Measurements from ENCODE around the gene DYSF. TPM values are rescaled to one million over a fixed set of nuclear protein-coding genes. Genes with fewer than 3 reads are reported as not detected.

The DYSF gene
- total RNA-seq, 8 experiments from 2014 or later = 0.33 to 14.7 (median 0.83) TPM

DNA sequence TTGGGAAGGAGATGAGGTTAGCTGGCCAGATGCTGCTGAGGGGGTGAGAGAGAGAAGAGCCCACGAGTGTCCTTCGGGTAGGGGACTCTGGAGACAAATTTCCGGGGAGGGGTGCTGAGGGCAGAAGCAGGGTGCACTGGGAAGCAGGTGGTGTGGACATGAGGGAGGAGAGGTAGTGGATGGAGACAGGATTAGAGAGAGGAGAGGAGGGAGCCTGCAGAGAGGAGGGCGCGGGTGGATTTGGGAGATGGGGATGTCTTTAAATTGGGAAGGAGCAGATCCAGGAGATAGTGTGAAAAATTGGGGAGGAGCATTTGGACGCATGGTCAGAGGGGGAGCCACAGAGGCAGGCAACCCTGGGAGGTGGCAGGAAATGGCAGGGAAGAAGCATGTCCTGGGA is 154.7 kb downstream of the DYSF start:
- WGBS, 10 experiments = 71 to 95% (median 82%) methylated on average over 2 to 6 of the region's 6 CpGs; no CpG with 5 or more reads in 4 of the 10 experiments
- Histone ChIP-seq H3K4me3 (no peak overlapping the region), H3K27ac (no peak overlapping the region), H3K4me1 (replicated peaks in 1 of 2) (peaks cover 0 to 14% of the 10 kb centered on the region in 2 donors)
- ATAC-seq (replicated peaks in 6 of 8) = no peak
- in situ Hi-C loops (cut with MboI; ENCODE audit: low pct_unique_long_range_greater_than_20kb in 2 of 9, low sequenced_read_pairs in 9 of 9, unreplicated experiment in 9 of 9) = loop anchor here in 1 of 9 experiments (25.0 kb wide), 2 partner anchors 179 to 554 kb away; no protein-coding TSS in a partner anchor

GRCh38 chr2:71608441-71608840 is 155.1 kb downstream of the DYSF start:
- H3K4me3 ChIP-seq = no peak overlapping the region
- H3K4me1 ChIP-seq (replicated peaks in 1 of 2) = peaks cover 0 to 14% of the 10 kb centered on the region in 2 donors
- in situ Hi-C loops (cut with MboI; ENCODE audit: low pct_unique_long_range_greater_than_20kb in 2 of 9, low sequenced_read_pairs in 9 of 9, unreplicated experiment in 9 of 9) = loop anchor here in 1 of 9 experiments (25.0 kb wide), 2 partner anchors 179 to 554 kb away; no protein-coding TSS in a partner anchor
- WGBS, 10 experiments = 40 to 100% (median 67%) methylated on average over 1 to 8 of the region's 12 CpGs; no CpG with 5 or more reads in 3 of the 10 experiments
- no peak overlapping the region for H3K27ac ChIP-seq
- no peak for ATAC-seq (replicated peaks in 6 of 8)

DNA sequence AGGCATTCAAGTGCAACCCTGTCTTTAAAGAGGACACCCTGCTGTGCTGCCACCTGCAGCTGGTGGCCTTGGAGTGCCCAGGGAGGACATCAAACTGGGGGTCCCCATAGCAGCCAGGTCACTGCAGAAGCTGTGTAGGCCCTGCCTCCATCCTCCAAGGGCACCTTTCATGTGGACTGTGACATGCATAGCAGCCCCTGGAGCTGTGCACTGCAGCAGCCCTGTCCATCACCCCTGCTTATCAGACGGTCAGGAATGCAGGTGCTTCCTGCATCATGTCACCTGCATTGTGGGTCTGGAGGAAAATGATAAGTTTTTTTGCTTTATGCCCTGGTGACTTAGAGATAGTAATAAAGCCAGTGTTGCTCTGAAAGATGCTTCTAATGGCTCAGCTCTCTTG is 155.7 kb downstream of the DYSF start:
- Histone ChIP-seq H3K4me1 (replicated peaks in 1 of 2) (peaks cover 0 to 14% of the 10 kb centered on the region in 2 donors), H3K4me3 (no peak overlapping the region), H3K27ac (no peak overlapping the region)
- in situ Hi-C loops (cut with MboI; ENCODE audit: low pct_unique_long_range_greater_than_20kb in 2 of 9, low sequenced_read_pairs in 9 of 9, unreplicated experiment in 9 of 9) = loop anchor here in 1 of 9 experiments (25.0 kb wide), 2 partner anchors 178 to 553 kb away; no protein-coding TSS in a partner anchor
- 17% methylated on average over 1 of the region's 1 CpG; no CpG with 5 or more reads in 9 of the 10 experiments for WGBS, 10 experiments
- ATAC-seq (replicated peaks in 6 of 8) = no peak

DNA sequence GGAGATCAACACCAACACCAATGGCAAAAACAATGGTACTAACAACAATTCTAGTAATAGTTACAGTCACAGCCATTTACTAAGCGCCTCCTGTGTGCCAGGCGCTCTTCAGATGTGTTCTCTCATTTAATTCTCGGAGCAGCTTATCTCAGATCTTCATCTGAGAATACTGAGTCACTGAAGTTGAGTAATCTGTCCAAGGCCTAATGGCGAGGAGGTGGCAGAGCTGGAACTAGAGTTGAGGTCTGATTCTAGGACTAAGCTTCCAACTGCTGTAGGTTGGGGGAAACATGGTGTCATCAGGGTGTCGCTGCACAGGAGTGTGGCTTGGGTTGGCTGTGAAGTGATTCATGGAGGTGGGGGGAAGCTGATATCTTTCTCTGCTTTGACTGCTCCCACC is 156.1 kb downstream of the DYSF start:
- 87 to 96% (median 92%) methylated on average over 2 to 5 of the region's 5 CpGs; no CpG with 5 or more reads in 5 of the 10 experiments for whole genome bisulfite sequencing, 10 experiments
- Histone ChIP-seq H3K4me3 (no peak overlapping the region), H3K27ac (no peak overlapping the region), H3K4me1 (replicated peaks in 1 of 2) (peaks cover 0 to 14% of the 10 kb centered on the region in 2 donors)
- in situ Hi-C loops (cut with MboI; ENCODE audit: low pct_unique_long_range_greater_than_20kb in 2 of 9, low sequenced_read_pairs in 9 of 9, unreplicated experiment in 9 of 9) = loop anchor here in 1 of 9 experiments (25.0 kb wide), 2 partner anchors 178 to 553 kb away; no protein-coding TSS in a partner anchor
- ATAC-seq (replicated peaks in 6 of 8) = no peak

GRCh38 chr2:71609958-71610357 is 156.6 kb downstream of the DYSF start:
- in situ Hi-C loops (cut with MboI; ENCODE audit: low pct_unique_long_range_greater_than_20kb in 2 of 9, low sequenced_read_pairs in 9 of 9, unreplicated experiment in 9 of 9) = loop anchor here in 1 of 9 experiments (25.0 kb wide), 2 partner anchors 177 to 552 kb away; no protein-coding TSS in a partner anchor

DNA sequence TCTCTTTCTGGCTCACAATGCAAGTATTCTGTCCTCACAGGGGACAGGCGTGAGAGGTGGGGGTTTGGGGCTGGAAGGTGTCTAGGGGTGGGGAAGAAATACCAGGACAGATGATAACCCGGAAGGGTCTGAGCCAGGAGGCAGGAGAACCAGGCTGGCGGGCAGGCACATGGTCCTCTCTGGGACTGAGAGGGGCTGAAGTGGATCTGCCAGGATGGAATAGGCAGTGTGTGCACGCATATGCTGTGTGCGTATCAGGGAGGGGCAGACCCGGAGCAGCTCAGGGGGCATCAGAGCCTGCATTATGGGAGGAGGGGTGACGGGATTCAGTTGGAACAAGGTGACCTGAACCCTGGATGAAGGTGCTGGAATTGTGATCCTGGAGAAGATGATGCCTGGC is 157.3 kb downstream of the DYSF start:
- Histone ChIP-seq H3K4me1 (replicated peaks in 1 of 2) (peaks cover 0 to 6% of the 10 kb centered on the region in 2 donors), H3K4me3 (no peak overlapping the region), H3K27ac (no peak overlapping the region)
- in situ Hi-C loops (cut with MboI; ENCODE audit: low pct_unique_long_range_greater_than_20kb in 2 of 9, low sequenced_read_pairs in 9 of 9, unreplicated experiment in 9 of 9) = loop anchor here in 1 of 9 experiments (25.0 kb wide), 2 partner anchors 177 to 552 kb away; no protein-coding TSS in a partner anchor
- ATAC-seq (replicated peaks in 6 of 8) = no peak
- 40 to 100% (median 67%) methylated on average over 1 to 3 of the region's 7 CpGs; no CpG with 5 or more reads in 7 of the 10 experiments for WGBS, 10 experiments

More at GRCh38 chr2:71609958-71610357, 156.6 kb downstream of the DYSF start:
- H3K4me1 ChIP-seq (replicated peaks in 1 of 2) = peaks cover 0 to 13% of the 10 kb centered on the region in 2 donors
- H3K4me3 ChIP-seq = no peak overlapping the region
- no peak overlapping the region for H3K27ac ChIP-seq
- peak in 4 of 8 experiments; percentile 19 to 65 (median 50) for ATAC-seq (replicated peaks in 6 of 8)
- 0 to 100% (median 72%) methylated on average over 1 of the region's 1 CpG; no CpG with 5 or more reads in 4 of the 10 experiments for WGBS, 10 experiments

GRCh38 chr2:71611247-71611646 is 157.9 kb downstream of the DYSF start:
- Histone ChIP-seq H3K27ac (no peak overlapping the region), H3K4me1 (replicated peaks in 1 of 2) (peaks cover 0 to 5% of the 10 kb centered on the region in 2 donors), H3K4me3 (no peak overlapping the region)
- 90 to 100% (median 94%) methylated on average over 2 to 7 of the region's 12 CpGs; no CpG with 5 or more reads in 6 of the 10 experiments for WGBS, 10 experiments
- in situ Hi-C loops (cut with MboI; ENCODE audit: low pct_unique_long_range_greater_than_20kb in 2 of 9, low sequenced_read_pairs in 9 of 9, unreplicated experiment in 9 of 9) = loop anchor here in 1 of 9 experiments (25.0 kb wide), 2 partner anchors 176 to 551 kb away; no protein-coding TSS in a partner anchor
- ATAC-seq (replicated peaks in 6 of 8) = no peak

DNA sequence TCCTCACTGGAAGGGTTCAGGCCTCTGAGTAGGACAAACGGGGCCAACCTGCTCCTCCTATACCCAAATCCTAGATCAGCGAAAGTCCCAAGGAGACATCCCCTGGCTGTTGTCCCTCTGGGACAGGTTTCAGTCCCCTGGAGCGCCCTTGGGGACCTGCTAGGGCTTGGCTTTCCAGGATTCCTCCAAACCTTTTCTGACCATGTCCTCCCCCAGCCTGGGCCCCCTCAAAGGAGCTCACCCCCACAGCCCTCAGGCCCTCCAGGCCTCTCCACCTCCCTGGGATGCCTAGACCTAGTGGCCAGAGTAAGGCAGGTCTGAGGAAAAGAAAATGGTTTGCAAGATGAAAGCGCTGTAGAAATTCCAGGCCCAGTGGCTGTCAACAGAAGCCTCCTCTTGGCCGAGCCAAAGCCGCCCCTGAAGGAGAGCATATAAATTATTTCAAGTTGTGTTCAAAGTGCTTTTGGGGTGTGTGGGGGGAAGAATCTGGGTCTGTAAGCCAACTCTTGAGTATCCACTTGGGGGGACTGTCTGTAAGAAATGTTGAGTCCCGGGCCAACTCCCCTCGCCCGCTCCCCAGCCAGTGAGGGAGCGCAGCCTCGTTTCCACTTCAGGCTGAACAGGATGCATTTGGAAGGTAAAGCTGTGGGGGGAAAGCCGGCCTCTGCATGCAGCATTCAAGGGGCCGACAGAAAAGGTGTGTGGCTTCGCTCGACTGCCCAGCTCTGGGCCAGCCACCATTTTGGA is 158.6 kb downstream of the DYSF start:
- WGBS, 10 experiments = 80 to 100% (median 88%) methylated on average over 1 to 8 of the region's 15 CpGs; no CpG with 5 or more reads in 5 of the 10 experiments
- no peak for ATAC-seq (replicated peaks in 6 of 8)
- H3K27ac ChIP-seq = no peak overlapping the region
- peaks cover 0 to 1% of the 10 kb centered on the region in 2 donors for H3K4me1 ChIP-seq (replicated peaks in 1 of 2)
- no peak overlapping the region for H3K4me3 ChIP-seq
- in situ Hi-C loops (cut with MboI; ENCODE audit: low pct_unique_long_range_greater_than_20kb in 2 of 9, low sequenced_read_pairs in 9 of 9, unreplicated experiment in 9 of 9) = loop anchor here in 1 of 9 experiments (25.0 kb wide), 2 partner anchors 175 to 550 kb away; no protein-coding TSS in a partner anchor

GRCh38 chr2:71612581-71613402 is 159.4 kb downstream of the DYSF start:
- Histone ChIP-seq H3K4me3 (no peak overlapping the region), H3K4me1 (replicated peaks in 1 of 2) (no peaks in the 10 kb centered on the region), H3K27ac (no peak overlapping the region)
- WGBS, 10 experiments = 98 to 100% (median 98%) methylated on average over 1 to 7 of the region's 17 CpGs; no CpG with 5 or more reads in 7 of the 10 experiments
- no peak for ATAC-seq (replicated peaks in 6 of 8)
- in situ Hi-C loops (cut with MboI; ENCODE audit: low pct_unique_long_range_greater_than_20kb in 2 of 9, low sequenced_read_pairs in 9 of 9, unreplicated experiment in 9 of 9) = loop anchor here in 1 of 9 experiments (25.0 kb wide), 2 partner anchors 175 to 550 kb away; no protein-coding TSS in a partner anchor

- Histone ChIP-seq H3K4me3 (no peak overlapping the region), H3K27ac (no peak overlapping the region), H3K4me1 (replicated peaks in 1 of 2) (no peaks in the 10 kb centered on the region)
- WGBS, 10 experiments = 75 to 100% (median 90%) methylated on average over 1 to 2 of the region's 3 CpGs; no CpG with 5 or more reads in 6 of the 10 experiments
- in situ Hi-C loops (cut with MboI; ENCODE audit: low pct_unique_long_range_greater_than_20kb in 2 of 9, low sequenced_read_pairs in 9 of 9, unreplicated experiment in 9 of 9) = loop anchor here in 1 of 9 experiments (25.0 kb wide), 2 partner anchors 174 to 549 kb away; no protein-coding TSS in a partner anchor
- no peak for ATAC-seq (replicated peaks in 6 of 8)
Observed at GRCh38 chr2:71613403-71613952, 160.1 kb downstream of the DYSF start.

DNA sequence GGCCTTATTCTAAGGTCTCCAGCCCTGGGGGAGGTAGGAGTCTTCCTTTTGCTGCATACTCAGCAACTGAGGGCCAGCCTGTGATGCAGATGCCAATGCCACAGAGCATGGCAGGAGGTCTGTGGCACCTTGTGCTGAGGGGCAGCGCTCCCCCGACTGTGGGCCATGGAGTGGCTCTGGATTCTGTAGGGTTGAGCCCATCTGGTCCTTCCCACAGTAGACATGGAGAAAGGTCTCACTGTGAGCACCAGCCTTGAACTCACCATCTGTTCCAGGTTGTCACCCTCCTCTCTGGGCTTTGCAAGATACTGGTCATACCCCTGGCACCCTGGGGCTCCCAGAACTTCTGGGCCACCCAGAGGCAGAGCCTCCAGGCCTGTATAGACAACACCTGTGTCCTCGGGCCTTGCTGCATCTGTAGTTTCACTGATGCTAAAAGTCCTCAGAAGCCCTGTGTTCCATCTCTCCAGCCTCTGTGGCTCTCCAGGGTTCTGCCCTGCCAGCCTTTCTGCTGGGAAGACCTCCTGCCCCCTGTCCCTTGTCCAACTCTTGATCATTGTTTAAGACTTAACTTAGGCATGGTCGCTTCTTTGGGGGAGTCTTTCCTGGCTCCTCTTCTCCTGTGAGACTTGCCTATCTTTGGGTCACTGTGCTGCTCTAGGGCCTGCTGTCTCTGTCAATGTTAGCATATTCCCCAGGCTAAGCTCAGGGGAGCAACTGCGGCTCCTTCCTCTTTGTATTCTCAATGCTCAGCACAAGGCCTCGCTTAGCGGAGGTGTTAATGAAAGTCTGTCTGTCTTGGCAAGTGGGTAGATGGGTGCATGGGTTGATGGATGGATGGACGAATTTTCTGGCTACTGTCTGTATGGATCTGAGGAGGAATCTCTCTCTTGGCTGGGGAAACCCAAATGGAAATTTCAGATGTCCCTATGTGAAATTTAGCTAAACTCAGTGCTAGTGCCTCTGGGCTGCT is 160.9 kb downstream of the DYSF start:
- in situ Hi-C loops (cut with MboI; ENCODE audit: low pct_unique_long_range_greater_than_20kb in 2 of 9, low sequenced_read_pairs in 9 of 9, unreplicated experiment in 9 of 9) = loop anchor here in 1 of 9 experiments (25.0 kb wide), 2 partner anchors 173 to 548 kb away; no protein-coding TSS in a partner anchor
- no peak overlapping the region for H3K27ac ChIP-seq
- H3K4me1 ChIP-seq (replicated peaks in 1 of 2) = no peaks in the 10 kb centered on the region
- WGBS, 10 experiments = 60 to 100% (median 80%) methylated on average over 1 to 6 of the region's 8 CpGs; no CpG with 5 or more reads in 3 of the 10 experiments
- ATAC-seq (replicated peaks in 6 of 8) = no peak
- no peak overlapping the region for H3K4me3 ChIP-seq

Measured in motor neuron (in vitro differentiated cells).